ENCODE data around the gene MEI4. TPM values are rescaled to one million over a fixed set of nuclear protein-coding genes. Genes with fewer than 3 reads are reported as not detected.
"Not testable (repeated sequence)": the region's sequence is repeated elsewhere in the genome, so short reads cannot be mapped to it uniquely, and the experiment has no call there.

Gene MEI4
- polyA plus RNA-seq (ENCODE audit: insufficient read length in 10 of 10) = under 1 TPM in 7 of 10 donors, not detected in 3; 0.05 to 0.24 (median 0.09) TPM
- long read RNA-seq, donor 1 = 0 reads
- long read RNA-seq, donor 2 = 0 reads
- long read RNA-seq, donor 3 = 0 reads
- long read RNA-seq, donor 4 = 0 reads
- long read RNA-seq, donor 5 = 0 reads
- long read RNA-seq, donor 6 = 0 reads
- long read RNA-seq, donor 7 = 0 reads
- long read RNA-seq, donor 8 = 0 reads
- long read RNA-seq, donor 9 = 0 reads

DNA sequence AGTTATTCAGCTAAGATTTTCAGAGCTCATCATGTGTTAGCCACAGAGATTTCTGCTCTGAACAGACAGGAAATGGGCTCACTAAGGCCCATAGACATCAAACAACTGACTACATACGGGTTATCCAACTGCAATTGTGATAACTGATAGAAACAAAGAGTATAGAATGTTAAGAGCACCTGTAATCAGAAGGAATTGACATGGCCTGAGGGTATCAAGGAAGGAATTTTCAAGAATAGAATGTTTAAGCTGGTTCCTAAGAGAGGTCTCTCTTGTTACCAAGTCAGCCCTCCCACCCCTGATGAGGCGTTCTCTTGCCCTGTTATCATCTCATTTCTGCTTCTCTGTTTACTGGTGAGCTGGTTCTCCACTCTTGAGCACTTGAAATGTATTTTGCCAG is at the start of gene MEI4:
MEI4 (plus strand) TSS at position 301 of the 400 bp plus-strand sequence. CDS start 37,633 bp downstream, outside the sequence.
- no peak for DNase-seq

DNA sequence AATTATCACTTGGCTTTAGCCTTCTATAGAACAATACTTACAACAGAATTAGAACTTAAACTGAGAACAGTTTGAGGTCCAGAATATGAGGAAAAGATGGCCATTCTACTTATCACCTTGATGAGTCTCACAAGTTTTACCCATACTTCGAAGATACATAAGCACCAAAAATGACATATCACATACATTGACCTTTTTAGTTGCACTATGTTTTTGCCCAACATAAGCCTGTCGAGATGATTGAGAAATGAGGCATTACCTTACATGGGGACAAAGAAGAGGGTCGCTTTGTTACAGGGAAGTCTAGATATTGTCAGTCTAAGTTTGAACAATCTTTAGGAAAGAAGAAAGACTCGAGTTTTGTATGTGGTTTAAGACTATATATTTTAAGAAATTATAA is 48.4 kb upstream of the MEI4 start:
- DNase-seq = no peak

- no peak for DNase-seq
Observed at GRCh38 chr6:77607004-77607403, 45.8 kb upstream of the MEI4 start.

DNA sequence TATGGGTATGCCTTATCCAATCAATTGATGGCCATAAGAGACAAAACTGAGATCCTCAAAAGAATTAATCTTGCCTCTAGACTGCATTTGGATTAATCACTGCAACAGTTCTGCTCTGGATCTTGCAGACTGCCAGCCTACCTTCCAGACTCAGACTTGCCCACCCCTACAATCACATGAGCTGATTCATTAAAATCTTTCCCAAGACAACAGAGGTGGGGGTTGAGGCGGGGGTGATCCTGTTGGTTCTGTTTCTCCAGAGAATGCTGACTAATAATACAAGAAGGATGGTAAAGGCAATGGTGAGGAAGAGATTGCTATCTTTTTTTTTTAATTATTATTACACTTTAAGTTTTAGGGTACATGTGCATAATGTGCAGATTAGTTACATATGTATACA is 43.7 kb upstream of the MEI4 start:
- no peak for DNase-seq

DNA sequence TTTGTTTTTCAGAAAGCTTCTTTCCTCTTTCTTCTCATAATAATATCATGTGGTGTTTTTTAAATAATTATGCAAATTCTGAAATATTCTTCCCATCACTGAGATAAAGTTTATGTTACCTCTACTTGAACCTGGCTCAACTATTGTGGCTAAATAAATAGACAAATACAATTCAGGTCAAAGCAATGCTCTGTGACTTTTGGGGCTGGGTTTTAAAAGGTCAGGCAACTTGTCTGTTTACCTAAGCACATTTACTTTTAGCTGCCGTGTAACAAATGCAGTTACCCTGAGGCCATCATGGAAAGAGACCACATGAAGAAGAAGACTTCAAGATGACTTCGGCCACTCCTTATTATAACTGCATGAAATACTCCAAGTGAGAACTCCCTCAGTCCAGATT is 33.7 kb upstream of the MEI4 start:
- DNase-seq = no peak

DNA sequence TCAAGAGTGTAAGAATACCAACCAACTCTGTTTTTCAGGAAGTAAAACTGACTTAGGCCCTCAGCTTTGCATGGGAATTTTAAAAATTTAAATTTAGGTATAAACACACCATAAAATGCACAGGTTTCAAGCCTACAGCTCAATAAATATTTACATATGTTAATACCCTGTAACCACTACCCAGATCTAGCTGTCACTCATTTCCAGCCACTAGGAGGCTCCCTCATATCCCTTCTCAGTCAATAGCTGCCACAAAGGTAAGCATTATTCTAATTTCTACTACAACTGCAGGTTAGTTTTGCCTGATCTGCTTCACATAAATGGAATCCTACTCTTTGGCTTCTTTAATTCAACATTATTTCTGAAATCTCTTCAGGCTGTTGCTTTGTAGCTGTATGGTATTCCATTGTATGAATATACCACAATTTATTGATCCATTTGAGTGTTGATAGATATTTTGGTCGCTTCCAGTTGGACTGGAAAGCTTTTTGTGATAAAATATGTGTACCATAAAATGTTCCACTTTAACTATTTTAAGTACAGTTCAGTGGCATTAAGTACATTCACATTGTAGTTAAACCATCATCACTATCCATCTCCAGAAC is 32.5 kb upstream of the MEI4 start:
- peak in 1 of 3 donors; percentile 1 for DNase-seq

DNA sequence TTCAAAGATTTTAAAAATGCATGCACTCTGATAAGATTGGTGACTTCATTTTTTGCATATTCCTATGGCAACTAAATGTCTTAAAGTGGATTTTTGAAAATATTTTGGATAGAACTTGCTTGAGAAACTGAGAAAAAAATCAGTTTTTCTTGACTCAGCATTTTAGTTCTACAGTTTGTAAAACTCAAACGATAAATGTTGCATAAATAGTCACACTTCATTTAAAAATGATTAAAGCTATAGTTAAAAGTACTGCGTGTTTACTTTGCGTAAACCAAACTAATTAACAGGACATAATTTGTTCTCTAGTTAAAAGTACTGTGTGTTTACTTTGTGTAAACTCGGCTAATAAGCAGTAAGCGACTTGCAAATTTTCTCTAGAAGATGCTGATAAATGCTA is 28.3 kb upstream of the MEI4 start:
- no peak for DNase-seq

DNA sequence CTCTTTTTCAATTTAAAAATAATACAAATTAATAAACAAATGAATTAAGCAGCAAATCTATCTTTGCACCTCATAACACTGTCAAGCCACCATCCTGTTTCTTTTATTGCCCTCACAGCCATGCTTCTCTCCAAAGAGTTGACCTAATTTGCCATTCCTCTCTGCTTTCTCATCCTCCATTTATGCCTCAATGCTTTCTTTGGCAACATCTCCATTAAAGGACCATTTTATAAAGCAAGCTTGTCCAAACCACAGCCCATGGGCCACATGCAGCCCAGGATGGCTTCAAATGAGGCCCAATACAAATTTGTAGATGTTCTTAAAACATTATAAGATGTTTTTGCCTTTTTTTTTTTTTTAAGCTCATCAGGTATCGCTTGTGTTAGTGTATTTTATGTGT is 26.4 kb upstream of the MEI4 start:
- peak in 1 of 3 donors; percentile 15 for DNase-seq

DNA sequence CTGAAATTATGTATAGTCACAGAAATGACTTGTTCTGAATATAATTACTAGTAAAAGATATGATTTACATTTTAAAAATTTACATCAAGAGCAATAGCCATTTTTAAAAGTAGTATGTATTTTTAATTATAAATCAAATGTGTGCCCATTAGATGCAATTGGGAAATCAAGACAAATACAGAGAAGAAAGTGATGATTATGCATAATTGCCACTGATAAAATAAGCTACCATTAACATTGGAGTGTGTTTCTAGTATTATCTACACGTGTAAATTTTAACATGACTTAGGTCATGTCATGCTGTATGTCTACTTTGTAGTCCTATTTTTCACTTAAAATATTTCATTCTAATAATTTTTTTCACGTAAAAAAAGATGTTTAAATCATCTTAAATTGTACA is 22.8 kb upstream of the MEI4 start:
- no peak for DNase-seq

- peak in 1 of 3 donors; percentile 18 for DNase-seq
Observed at GRCh38 chr6:77633471-77633870, 19.4 kb upstream of the MEI4 start.

DNA sequence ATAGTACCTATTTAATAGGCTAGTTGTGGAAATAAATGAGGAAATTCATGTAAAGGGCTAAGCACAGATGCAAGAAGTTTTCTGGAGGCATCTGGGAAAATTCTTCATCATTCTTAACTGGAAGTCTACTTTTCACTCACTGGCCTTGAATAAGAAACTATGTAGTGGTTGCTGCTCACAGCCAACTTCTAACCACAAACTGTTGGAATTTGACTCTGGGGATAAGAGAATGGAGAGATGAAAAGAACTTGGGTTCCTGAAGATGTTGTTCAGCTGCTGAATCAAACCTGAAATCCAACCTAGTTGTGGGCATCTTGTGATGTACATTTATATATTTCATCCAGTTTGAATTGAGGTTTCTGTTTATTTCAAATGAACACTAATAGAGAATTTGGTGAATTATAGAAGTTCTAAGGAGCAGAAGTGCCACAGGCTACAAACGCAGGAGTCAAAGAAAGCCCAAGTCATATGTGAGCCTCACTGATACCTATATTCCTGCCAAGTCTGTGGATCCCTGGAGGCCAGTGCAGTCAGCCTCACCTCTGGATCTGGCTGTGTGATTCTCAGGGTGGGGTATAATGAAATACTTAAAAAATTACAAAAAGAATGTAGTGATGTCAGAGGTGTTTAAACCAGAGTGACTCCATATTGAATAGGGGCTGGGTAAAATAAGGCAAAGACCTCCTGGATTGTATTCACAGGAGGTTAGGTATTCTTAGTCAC is 18.7 kb upstream of the MEI4 start:
- DNase-seq = peak in 1 of 3 donors; percentile 44

DNA sequence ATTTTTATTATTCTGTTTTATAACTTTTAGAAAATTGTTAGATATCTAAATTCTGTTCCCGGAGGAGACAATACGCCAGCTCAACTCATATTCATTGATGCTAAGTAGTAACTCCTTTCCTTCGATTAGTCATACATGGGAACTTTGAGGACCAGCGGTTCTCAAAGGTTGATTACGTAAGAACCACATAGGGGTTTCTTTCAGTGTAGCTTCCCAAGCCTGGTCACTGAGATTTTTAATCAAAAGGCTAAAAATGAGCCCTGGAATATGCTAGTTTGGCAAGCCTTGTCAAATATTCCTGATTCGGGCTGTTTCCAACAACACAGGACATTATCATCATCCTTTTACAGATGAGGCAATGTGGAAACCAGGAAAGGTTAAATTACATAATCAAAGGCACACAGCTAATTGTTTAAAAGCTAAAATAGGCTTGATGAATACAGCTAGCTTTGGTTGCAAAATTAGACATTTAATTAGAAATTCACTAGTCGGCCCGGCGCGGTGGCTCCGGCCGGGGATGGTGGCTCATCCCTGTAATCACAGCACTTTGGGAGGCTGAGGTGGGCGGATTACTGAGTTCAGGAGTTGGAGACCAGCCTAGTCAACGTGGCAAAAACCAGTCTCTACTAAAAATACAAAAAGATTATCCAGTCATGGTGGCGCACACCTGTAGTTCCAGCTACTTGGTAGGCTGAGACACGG is 14.6 kb upstream of the MEI4 start:
- no peak for DNase-seq

GRCh38 chr6:77644102-77644705 is 8.6 kb upstream of the MEI4 start:
- no peak for DNase-seq

- peak in 2 of 3 donors; percentile 7 to 36 for DNase-seq
Observed at GRCh38 chr6:77650098-77650663, 2.7 kb upstream of the MEI4 start.

DNA sequence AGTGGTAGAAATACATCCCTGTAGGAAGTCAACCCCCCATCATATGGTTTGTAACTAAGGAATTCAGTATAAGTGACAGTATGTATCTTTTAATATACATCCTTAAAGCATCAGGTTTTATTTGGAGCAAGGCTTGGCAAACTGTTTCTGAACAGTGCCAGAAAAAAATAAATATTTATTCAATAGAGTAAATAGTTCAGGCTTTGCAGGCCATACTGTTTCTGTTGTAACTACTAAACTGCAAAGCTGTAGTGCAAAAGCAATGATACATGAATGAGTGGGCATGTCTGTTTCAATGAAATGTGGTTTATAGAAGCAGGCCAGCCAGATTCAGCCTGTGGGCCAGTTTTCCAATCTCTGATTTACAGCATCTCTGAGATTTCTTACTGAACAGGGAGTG is 977 bp downstream of the MEI4 start:
- DNase-seq = no peak

DNA sequence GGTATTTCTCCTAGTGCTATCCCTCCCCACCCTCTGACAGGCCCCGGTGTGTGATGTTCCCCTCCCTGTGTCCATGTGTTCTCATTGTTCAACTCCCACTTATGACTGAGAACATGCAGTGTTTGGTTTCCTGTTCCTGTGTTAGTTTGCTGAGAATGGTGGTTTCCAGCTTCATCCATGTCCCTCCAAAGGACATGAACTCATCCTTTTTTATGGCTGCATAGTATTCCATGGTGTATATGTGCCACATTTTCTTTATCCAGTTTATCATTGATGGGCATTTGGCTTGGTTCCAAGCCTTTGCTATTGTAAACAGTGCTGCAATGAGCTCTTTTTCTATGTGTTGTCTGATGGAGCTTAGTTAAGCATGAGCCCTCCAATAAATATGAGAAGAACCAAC is 2.2 kb downstream of the MEI4 start:
- DNase-seq = not testable (repeated sequence)

DNA sequence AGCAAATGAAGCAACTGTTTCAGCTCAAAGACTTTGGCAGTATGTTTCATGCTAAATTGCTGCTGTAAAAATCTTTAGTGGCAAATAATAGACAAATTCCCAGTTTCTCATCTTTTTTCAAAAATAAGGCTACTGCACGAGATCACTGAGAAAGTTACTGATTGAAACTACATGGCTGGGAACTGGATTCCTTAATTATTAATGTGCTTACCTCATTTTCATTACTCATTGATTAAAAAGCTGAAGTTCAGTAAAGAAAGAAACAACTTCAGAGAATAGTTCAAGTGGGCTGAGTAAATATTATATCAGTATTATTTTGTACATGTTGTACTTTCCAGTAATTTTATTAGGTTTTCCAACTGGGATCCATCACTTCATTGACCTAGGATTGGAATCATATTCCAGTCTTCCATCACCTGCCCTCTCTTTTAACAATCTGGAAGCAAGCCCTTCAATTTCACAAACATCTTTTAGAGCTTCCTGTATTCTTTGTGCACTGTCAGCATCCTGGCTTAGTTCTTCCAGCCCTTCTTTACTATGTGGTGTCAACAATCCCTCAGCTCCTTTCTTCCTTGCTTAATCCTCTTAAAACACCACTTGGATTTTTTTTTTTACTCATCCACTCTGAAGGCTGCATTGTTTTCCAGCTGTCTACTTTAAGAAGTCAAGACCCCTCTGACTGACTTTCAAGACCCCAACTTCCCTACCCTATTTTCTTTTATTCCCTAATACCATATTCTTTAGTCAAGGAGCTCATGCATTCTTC is 4.3 kb downstream of the MEI4 start:
- no peak for DNase-seq

GRCh38 chr6:77666340-77666739 is 13.5 kb downstream of the MEI4 start:
- no peak for DNase-seq

GRCh38 chr6:77666846-77667245 is 14.0 kb downstream of the MEI4 start:
- DNase-seq = no peak

DNA sequence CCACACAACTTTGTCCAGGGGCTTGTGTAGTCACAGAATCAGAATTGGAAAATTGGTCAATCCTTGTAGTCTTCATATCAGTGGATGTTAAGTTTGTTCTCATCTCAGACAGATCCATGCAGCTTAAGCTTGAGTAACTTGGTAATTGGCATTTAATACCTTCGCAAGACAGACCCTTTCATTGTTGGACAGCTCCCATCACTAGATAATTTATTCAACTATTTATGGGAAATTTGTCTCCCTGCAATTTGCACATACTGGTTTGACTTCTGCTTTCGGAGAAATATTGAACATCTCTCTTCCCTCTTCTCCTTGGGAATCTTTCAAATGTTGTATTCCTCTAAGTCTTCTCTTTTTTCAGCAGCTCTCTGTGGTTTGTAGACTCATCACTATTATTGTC is 17.1 kb downstream of the MEI4 start:
- DNase-seq = no peak

DNA sequence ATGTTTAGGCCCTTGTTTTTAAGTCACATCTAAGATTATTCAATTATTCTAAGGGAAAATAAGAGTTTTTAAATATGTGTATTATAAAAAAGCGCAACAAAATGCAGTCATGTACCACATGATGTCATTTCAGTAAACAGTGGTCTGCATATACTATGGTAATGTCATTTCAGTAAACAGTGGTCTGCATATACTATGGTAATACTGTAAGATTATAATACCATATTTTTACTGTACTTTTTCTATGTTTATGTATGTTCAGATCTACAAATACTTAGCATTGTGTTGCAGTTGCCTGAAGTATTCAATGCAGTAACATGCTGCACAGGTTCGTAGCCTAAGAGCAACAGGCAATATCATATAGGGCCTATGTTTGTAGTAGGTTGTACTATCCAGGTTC is 21.4 kb downstream of the MEI4 start:
- no peak for DNase-seq
